NCI-H1417 (cell line): Measurements from ENCODE around the gene C1orf232.

Source experiments
- DNase-seq, 3 experiments: peaks; one replicate each; lab custom pipeline; 2025; lab: John Stamatoyannopoulos, UW

Gene C1orf232

DNA sequence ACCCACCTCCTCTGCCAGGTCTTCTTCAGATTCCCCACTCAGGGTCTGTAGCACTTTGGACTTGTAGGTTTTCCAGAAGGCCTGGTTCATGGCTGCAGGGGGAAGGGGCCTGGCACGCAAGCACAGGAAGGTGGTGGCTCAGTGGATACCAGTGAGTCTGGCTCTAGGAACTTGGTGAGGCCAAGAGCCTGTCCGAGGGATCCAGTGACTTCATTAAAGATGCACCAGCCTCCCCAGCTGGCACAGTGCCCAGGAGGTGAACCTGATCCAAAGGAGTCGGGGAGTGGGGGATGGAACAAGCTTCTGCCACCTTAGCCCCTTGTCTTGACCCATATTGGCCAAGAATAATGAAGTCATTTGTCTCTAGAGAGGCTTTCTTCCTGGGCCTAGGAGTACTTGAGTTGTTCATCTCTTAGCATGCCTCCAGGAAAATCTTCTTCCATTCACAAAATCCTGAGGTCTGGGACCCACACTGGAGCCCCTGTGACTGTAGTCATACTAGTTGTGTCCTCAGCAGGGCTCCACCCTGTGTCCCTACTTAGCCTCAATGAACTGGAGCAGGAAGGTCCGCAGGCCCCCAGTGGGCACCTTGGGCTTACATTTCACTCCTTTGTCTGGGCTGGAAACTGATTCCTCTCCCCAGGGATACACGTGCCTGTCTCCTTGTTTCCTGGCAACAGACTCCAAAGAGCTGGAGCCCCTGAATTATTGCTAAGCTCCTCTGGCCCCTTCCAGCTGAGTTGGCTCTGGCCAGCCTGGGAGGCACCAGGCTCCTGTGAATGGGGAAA, at the start of gene C1orf232:
Gene C1orf232 (minus strand): TSS at position 554 of the 788 bp plus-strand sequence. CDS start 464 bp downstream, at position 90.
- peak; percentile 57 to 85 (median 66) for DNase-seq

DNA sequence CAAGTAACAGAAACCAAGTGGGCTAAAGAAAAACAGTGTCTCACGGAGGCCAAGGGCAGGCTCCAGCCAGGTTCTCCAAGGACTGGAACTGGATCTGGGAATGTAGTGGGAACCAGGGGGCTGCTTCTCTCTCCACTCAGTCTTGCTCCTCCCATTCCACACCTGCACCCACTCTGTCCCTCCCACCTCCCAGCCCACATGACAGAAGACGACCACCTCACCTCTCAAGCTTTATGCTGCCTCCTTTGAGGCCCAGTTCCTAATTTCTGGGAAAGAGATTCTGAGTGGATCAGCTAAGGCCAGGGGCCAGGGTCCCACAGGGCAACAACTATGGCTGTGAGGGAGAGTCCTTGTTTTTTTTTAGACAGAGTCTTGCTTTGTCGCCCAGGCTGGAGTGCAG, 46.5 kb upstream of the C1orf232 start:
- no peak for DNase-seq

DNA sequence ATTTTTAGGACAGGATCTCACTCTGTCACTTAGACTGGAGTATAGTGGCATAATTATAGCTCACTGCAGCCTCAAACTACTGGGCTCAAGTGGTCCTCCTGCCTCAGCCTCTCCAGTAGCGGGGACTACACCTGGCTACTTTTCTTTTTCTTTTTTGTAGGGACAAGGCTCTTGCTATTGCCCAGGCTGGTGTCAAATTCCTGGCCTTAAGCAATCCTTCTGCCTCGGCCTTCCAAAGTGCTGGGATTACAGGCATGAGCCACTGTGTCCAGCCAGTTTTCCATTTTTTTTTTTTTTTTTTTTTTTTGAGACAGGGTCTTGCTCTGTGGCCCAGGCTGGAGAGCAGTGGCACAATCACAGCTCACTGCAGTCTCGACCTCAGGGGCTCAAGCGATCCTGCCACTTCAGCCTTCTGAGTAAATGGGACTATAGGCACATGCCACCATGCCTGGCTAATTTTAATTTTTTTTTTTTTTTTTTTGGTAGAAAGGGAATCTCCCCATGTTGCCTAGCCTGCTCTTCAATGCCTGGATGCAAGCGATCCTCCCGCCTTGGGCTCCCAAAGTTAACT, 44.7 kb upstream of the C1orf232 start:
- DNase-seq: no peak

DNA sequence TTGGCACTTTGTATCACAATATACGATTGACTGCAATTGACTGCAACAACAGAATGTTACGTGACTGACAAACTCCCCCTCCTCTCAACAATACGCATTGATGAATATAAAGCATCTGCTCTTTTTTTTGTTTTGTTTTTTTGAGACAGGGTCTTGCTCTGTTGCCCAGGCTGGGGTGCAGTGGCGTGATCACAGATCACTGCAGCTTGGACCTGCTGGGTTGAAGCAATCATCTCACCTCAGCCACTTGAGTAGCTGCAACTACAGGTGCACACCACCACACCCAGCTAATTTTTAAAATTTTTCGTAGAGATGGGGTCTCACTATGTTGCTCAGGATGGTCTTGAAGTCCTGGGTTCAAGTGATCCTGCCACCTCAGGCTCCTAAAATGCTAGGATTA, 44.0 kb upstream of the C1orf232 start:
- DNase-seq: no peak

DNA sequence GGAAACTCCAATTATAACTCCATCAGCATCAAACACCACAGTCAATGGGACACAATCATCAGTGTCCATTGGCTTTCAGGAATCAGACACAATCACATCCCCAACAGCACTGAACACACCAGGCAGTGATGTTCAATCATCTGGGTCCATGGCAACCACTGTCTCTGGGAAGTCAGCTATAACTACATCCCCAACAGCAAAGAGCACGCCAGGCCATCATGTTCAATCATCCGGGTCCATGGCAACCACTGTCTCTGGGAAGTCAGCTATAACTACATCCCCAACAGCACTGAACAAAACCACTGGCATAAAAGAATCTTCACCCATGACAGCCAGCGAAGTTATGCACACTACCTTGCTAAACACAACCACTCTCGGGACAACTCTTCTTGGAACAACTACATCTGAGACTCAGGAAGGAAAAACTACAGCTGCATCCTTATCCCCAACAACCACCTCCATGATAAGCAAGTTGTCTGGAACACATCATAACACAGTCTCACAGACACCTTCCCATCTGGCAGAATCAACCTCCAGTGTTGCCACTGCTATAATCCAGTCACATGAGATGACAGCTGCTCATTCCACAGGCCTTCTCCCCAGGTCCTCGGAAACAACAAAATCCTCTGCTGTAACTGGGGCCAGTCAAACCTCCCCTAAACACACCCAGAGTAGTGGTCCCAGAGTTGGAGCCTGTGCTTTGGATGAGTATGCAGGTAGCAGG, 41.5 kb upstream of the C1orf232 start:
- no peak for DNase-seq

DNA sequence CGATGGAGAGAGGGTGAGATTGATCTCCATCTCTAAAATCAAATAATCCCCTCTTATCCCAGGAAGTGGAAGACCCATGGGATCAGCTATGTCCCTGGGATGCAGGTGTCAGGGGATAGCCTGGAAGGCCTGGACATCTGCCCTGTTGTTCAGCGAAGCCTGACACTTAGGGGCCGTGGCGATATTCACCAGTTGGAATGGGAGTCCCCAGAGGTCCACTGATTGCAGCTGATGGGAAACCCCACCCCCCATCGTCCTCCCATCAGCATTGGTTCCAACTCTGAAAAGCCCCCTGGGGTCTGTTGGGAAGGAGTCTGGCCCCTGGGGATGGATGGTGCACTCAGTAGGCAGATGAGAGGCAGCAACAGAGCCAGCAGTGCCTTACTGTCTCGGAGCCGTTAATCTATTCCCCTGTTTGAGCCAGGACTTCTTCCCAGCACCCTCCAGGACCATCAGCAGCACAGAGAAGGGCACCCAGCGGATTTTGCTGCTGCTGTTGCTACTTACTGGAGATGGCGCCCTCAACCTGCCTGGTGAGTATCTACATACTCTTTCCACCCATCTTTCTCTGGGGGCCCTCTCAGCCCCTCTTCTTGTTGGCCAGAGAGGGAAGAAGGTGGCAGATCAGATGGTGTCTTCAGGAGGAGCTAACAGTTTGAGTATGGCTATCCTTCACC, 35.0 kb upstream of the C1orf232 start:
- no peak for DNase-seq

DNA sequence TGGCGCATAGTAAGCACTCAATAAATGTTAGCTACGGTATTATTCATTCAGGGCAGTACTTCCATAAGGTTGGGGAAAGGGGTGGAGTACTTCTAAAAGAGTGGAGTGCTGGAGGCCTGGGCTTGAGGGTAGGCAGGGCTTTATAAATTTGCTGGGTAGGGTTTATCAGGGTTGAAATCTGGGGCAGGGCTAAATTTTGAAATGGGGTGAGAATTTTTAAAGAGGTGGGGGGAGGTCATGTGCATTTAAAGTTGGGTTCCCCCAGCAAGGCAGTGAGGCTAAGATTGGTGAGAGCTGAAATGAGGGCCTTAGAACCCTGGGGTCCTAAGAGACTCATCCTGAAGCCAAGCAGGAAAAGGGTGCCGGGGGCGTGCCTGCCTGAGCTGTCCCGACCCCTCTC, 31.6 kb upstream of the C1orf232 start:
- DNase-seq: no peak

DNA sequence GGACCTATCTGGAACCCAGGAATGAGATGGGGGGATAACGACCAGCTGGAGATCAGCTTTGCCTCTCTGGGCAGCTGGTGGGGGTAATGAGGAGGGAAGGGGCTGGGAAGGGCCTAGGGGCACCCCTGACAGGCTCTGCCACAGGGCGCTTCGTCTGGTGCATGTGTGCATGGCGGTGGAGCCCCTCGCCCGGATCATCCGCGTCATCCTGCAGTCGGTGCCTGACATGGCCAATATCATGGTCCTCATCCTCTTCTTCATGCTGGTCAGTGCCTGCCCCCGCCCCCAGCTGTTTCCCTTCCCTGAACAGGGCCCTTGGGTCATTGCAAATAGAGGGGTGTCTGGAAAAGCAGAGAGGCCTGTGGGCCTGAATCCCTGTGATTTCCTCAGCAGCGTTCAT, 29.1 kb upstream of the C1orf232 start:
- no peak for DNase-seq

DNA sequence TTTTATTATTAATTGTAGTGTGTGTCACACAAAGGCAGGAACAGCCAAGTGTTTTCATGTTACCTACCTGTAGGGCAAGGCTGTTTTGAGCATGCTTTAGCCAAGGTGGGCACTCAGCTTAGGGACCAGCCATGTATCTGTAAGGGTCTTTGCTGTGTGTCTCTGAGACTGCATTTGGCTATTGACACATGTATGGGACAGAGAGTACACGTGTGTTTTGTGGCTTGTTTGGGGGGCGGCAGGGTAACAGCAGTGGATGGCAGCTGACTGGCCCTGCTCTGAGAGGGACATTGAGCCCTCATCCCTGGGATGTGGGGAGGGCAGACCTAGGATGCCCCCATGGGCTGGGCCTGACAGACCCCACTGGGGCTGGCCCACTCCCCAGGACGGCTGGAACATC, 28.5 kb upstream of the C1orf232 start:
- no peak for DNase-seq

DNA sequence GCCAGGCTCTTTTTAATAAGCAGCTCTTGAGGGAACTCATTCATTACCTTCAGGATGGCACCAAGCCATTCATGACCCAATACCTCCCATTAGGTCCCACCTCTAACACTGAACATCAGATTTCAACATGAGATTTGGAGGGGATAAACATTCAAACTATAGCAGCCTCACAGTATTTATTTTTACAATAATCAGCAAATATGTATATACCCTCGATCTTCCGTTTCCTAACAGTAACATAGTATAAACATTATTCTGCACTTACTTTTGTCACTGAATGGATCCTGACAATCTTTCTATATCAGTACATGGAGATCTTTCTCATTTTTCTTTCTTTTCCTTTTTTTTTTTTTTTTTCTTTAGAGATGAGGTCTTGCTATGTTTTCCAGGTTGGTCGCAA, 27.0 kb upstream of the C1orf232 start:
- no peak for DNase-seq

DNA sequence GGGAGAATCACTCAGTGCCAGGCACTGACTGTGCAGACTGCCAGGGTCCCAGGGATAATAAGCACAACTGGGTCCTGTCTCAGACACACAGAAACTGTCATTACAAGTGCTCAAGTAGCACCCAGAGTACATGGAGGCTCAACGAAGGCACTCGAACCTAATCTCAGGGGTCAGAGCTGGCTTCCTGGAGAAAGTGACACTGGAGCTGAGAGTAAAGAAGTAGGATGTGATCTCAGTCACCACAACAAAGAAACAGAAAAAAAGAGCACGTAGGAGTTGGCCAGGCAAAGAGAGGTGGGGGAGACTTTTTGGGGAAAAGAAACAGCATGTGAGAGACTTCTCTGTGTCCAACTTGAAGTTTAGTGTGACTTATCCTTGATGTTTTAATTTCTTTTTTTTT, 23.0 kb upstream of the C1orf232 start:
- DNase-seq: no peak

DNA sequence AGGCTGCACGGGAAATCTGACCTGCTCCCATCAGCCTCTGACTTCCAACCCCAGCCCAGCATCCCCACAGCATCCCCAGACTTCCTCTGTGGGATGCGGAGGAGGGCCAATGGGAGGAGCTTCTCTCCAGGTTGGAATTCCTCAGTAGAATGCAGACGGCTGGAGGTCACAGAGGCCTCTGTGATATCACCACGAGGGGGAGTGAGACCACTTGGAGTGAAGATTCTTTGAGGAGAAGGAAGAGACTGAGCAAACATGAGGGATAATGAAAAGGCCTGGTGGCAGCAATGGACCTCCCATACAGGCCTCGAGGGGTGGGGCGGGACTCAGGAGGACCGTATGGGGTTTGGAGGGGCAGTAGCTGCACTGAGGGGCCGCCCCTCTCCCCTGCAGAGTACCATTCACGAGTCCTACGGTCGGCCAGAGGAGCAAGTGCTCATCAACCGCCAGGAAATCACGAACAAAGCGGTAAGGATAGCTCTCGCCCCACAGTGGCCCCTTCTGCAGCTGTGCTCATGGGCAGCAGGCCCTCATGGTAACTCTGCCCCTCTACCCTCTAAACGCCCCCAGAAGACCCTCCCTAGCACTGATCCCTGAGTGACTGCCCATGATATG, 21.7 kb upstream of the C1orf232 start, which contains the start of gene CATSPER4:
Gene CATSPER4 (plus strand): TSS at position 230 of the 615 bp plus-strand sequence. CDS start 26 bp downstream, at position 256.
- peak in 1 of 3 experiments; percentile 26 for DNase-seq

DNA sequence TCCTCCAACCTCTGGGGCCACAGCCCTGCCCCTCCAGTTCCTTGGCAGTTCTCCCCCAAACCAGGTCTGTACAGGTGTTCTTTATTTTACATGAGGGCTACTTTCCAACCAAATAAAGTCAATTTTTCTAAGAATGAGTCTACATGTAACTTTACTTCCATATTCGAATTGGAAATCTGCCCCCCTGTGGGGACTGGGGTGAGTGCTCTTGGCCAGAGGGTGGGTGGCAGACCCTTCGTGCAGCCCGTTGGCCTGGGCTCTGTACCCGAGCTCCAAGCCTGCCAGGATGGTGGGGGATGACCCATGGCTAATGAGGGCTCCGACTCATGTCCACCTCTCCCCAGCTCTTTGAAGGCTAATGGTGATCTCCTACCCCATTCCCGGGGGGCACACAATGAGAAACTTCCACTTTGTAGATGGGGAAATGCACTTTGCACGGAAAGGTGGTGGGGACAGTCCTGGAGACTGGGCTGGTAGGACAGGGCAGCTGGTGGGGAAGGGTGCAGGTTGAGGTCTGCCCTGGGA, 21.1 kb upstream of the C1orf232 start:
- DNase-seq: no peak

DNA sequence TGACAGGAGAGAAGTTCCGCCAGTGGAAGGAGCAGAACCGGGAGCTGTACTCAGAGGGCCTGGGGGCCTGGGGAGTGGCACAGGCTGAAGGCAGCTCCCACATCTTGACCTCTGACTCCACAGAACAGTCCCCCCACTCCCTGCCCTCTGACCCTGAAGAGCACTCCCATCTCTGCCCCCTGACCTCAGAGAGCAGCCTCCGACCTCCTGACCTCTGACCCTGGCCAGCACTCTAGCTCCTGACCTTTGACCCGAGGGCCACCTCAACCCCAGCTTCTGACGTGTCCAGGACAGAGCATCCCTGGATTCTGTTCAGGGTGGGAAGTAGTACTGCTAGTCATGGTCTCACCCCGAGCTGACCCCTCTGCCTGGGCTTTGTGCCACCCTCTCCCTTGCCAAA, 20.6 kb upstream of the C1orf232 start:
- DNase-seq: no peak

DNA sequence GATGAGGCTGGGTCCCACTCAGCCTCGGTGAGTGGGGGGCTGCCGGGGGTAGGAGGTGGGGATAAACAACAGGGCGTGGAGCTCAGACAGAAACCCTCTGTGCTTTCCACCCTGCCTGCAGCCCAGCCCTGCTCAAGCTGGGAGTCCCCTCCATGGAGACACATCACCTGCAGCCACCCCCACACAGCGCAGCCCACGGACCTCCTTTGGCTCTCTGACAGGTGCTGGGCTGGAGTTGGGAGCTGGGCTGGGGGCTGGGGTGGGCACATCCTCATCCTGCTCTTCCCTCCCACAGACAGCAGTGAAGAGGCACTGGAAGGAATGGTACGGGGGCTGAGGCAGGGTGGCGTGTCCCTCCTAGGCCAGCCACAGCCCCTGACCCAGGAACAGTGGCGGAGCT, 19.7 kb upstream of the C1orf232 start:
- DNase-seq: no peak

DNA sequence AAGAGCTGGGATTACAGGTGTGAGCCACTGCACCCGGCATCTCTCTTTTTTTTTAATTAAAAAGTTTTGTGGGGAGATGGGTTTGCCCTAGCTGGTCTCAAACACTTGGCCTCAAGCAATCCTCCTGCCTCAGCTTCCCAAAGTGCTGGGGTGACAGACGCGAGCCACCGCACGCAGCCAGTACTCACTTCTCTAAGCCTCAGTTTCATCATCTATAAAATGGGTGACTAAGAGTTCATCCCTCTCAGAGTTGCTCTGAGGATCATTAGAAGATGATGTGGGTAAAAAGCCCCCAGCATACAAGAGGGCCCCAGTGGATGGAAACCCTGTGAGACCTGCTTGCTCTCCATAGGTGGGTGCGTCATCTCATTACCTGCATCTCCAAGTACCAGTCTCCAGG, 19.1 kb upstream of the C1orf232 start:
- no peak for DNase-seq

DNA sequence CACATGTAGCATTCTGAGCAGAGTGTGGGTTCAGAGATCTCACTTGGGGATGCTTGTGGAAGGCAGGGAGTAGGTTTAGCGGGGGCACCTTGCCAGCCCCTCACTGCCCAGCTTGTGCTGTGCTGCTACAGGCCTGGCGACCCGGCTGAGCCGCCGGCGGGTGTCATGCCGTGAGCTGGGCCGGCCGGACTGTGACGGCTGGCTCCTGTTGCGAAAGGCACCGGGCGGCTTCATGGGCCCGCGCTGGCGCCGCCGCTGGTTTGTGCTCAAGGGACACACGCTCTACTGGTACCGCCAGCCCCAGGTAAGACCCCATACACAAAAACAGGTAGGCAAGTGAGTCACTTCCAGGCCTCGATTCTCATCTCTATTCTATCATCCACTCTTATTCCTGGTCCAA, 16.1 kb upstream of the C1orf232 start:
- DNase-seq: no peak

DNA sequence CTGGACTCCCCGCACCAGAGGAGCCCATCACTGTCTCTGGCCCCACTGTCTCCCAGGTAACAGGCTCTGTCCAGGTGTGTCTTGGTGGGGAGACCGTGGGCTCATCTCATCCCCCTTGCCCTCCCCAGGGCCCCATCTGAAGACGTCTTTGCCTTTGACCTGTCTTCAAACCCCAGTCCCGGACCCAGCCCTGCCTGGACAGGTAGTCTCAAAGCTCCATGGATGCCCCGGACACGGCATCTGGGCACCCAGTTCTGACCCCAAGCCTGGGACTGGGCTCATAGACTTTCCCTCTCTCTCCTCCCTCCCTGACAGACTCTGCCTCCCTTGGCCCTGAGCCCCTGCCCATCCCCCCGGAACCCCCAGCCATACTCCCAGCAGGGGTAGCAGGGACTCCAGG, 15.3 kb upstream of the C1orf232 start:
- no peak for DNase-seq

DNA sequence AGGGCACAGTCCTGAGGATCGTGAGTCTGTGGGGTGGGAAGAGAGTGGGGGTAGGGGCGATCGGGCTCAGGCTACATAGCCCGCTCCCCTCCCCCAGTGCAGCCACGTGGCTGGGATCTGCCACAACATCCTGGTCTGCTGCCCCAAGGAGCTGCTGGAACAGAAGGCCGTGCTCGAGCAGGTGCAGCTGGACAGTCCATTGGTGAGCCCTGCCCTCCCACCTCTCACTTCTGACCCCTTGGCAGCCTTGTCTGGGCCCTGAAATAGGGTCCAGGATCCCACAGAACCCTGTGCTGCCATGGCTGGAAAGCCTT, 13.6 kb upstream of the C1orf232 start:
- no peak for DNase-seq

DNA sequence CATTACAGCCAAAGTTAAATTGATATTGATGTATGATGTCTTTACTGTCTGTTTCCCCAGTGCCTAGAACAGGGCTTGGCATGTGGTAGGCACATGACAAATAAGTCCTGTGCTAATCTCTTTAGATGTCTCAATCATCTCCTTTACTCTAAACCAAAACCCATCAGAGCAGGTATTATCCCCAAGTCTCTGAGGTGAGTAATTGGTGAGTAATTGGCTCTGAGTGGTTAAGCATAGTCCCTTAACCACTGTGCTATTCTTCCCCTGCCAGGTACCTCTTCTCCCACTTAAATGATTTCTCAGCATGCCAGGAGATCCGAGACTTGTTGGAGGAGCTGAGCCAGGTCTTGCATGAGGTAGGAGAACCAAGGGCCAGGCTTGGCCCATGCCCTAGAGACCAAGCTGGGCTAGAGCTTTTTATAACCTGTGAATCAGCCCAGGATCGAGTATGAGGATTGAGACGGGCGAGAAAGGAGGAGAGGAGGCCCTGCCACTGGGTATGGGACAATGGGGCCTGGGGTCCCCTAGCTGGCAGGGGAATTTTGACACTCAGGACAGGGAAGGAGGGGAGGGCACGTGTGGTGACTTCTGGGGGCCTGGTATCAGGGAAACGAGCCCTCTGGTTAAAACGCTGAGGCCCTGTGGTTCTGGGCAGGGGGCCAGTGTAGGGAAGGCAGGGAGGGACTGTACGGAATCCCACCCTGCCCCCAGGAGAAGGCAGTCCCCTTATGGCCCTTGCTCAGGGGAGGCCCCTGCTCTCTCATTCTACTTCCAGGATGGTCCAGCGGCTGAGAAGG, 13.0 kb upstream of the C1orf232 start:
- no peak for DNase-seq

DNA sequence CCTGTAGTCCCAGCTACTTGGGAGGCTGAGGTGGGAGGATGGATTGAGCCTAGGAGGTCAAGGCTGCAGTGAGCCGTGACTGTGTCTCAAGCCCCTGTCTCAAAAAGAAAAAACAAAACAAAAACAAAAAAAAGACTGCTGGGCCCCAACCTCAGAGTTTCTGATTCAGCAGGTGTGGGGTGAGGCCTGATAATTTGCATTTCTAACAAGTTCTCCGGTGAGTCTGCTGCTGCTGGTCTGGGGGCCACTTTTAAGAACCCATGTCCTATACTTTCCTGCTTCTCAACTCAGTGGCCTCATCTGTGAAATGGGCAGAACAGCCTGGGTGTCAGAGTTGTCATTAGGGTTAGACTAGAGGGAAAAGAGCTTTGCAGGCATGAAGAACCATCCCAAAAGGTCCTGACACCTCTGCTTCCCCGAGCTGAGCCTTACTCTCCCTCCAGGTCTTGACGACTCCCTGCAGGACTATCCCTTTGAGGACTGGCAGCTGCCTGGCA, 11.3 kb upstream of the C1orf232 start:
- no peak for DNase-seq
